Activated naive CD4-positive, alpha-beta T cell treated with anti-CD3 and anti-CD28 coated beads, Interleukin-2, amount 50 U/mL, for 24 hours (primary cell): ENCODE data around the gene THSD8.
"Not testable (repeated sequence)": the region's sequence is repeated elsewhere in the genome, so short reads cannot be mapped to it uniquely, and the experiment has no call there.

Experiments
- H3K27ac Mint-ChIP-seq: one replicate; pipeline ENCODE4 v1.8.0; 2021; ENCODE audit warnings: mild to moderate bottlenecking, mixed read lengths
- H3K27me3 Mint-ChIP-seq: one replicate; pipeline ENCODE4 v1.8.0; 2021; ENCODE audit warnings: mixed read lengths
- H3K36me3 Mint-ChIP-seq: one replicate; pipeline ENCODE4 v1.8.0; 2021; ENCODE audit warnings: mixed read lengths
- H3K4me1 Mint-ChIP-seq: one replicate; pipeline ENCODE4 v1.8.0; 2021; ENCODE audit warnings: mixed read lengths
- H3K4me3 Mint-ChIP-seq: one replicate; pipeline ENCODE4 v1.8.0; 2021; ENCODE audit warnings: mild to moderate bottlenecking, mixed read lengths
- H3K9me3 Mint-ChIP-seq: one replicate; pipeline ENCODE4 v1.8.0; 2021; ENCODE audit warnings: mixed read lengths

THSD8 gene

GRCh38 chr19:12794196-12794941 is 7.5 kb upstream of the THSD8 start:
- no peaks in the 10 kb centered on the region for H3K9me3 Mint-ChIP-seq
- no peaks in the 10 kb centered on the region for H3K27me3 Mint-ChIP-seq
- peaks cover 2% of the 10 kb centered on the region for H3K36me3 Mint-ChIP-seq
- peaks cover 31% of the 10 kb centered on the region for H3K4me1 Mint-ChIP-seq
- H3K27ac Mint-ChIP-seq = peak overlapping the region; percentile 89
- H3K4me3 Mint-ChIP-seq = peak overlapping the region; percentile 83

DNA sequence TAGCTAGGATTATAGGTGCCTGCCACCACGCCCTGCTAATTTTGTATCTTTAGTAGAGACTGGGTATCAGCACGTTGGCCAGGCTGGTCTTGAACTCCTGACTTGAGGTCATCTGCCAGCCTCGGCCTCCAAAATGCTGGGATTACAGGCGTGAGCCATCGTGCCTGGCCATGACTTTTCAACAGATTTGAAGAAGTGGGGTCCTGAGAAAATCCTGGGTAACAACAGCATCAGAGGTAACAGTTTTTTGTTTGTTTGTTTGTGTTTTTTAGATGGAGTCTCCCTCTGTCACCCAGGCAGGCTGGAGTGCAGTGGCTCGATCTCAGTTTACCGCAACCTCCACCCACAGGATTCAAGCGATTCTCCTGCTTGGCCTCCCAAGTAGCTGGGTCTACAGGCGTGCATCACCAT is 6.9 kb upstream of the THSD8 start:
- H3K4me3 Mint-ChIP-seq = peak overlapping the region; percentile 83
- peaks cover 2% of the 10 kb centered on the region for H3K36me3 Mint-ChIP-seq
- H3K27ac Mint-ChIP-seq = no peak overlapping the region
- peaks cover 36% of the 10 kb centered on the region for H3K4me1 Mint-ChIP-seq
- H3K9me3 Mint-ChIP-seq = no peaks in the 10 kb centered on the region
- H3K27me3 Mint-ChIP-seq = no peaks in the 10 kb centered on the region

GRCh38 chr19:12796146-12797071 is 5.5 kb upstream of the THSD8 start:
- Mint-ChIP-seq H3K36me3 (peaks cover 2% of the 10 kb centered on the region), H3K27ac (peak overlapping the region; percentile 87), H3K27me3 (no peaks in the 10 kb centered on the region), H3K4me1 (peaks cover 39% of the 10 kb centered on the region), H3K4me3 (peak overlapping the region; percentile 80), H3K9me3 (no peaks in the 10 kb centered on the region)

- Mint-ChIP-seq H3K4me3 (no peak overlapping the region), H3K27me3 (no peaks in the 10 kb centered on the region), H3K27ac (no peak overlapping the region), H3K4me1 (peaks cover 41% of the 10 kb centered on the region), H3K36me3 (peaks cover 2% of the 10 kb centered on the region), H3K9me3 (no peaks in the 10 kb centered on the region)
These were observed 4.7 kb upstream of the THSD8 start for GRCh38 chr19:12797141-12797587.

- not testable (repeated sequence) for H3K36me3 Mint-ChIP-seq, H3K9me3 Mint-ChIP-seq, H3K27me3 Mint-ChIP-seq, H3K4me3 Mint-ChIP-seq, H3K27ac Mint-ChIP-seq
- peaks cover 45% of the 10 kb centered on the region for H3K4me1 Mint-ChIP-seq
These were observed 4.3 kb upstream of the THSD8 start for GRCh38 chr19:12797607-12798006.

DNA sequence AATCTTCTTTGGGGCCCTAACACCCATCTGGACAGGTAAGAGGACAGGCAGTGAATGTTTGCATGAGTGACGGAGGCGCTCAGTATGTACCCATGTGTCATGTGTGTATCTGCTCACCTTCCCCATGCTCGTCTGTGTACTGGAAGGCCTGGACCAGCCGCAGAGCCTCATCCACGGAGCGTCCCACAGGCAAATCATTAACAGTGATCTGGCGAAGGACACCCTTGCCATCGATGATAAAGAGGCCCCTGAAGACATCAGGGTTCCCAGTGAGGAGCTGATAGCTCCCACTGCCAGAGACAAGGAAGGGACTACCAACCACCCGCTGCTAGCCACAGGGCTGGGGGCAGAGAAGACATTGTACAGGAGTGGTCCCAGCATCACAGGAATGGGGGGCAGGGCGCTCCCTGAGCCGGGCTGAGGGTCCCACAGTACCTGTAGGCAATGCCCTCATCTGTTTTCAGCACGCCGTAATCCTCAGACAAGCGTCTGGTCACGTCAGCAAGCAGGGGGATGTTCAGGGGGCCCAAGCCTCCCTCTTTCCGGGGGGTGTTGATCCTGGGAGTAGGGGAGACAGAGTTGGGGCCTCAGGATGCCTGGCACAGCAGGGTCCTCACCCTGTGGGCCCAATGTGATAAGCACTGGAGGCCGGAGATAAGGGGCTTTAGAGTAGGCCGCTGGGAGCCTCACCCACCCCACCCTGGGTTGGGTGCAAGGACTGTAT is 2.0 kb upstream of the THSD8 start:
- H3K27me3 Mint-ChIP-seq = no peaks in the 10 kb centered on the region
- peak overlapping the region; percentile 35 for H3K27ac Mint-ChIP-seq
- H3K4me3 Mint-ChIP-seq = peak overlapping the region; percentile 89
- H3K9me3 Mint-ChIP-seq = no peaks in the 10 kb centered on the region
- no peaks in the 10 kb centered on the region for H3K36me3 Mint-ChIP-seq
- peaks cover 37% of the 10 kb centered on the region for H3K4me1 Mint-ChIP-seq

DNA sequence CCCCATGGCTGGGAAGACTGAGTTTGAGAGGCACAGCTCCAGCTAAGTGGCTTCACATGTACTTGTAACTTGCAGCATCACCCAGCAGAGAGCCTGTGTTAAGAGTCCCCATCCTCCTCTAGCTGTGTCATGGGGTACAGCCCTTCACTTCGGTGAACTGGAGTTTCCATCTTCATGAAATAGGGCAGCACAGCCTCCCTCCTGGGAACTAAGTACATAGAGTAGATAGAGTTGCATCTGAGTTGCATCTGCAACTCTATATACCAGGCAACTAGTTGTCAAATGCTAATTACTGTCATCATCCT is 1.5 kb upstream of the THSD8 start:
- H3K27ac Mint-ChIP-seq = peak overlapping the region; percentile 19

DNA sequence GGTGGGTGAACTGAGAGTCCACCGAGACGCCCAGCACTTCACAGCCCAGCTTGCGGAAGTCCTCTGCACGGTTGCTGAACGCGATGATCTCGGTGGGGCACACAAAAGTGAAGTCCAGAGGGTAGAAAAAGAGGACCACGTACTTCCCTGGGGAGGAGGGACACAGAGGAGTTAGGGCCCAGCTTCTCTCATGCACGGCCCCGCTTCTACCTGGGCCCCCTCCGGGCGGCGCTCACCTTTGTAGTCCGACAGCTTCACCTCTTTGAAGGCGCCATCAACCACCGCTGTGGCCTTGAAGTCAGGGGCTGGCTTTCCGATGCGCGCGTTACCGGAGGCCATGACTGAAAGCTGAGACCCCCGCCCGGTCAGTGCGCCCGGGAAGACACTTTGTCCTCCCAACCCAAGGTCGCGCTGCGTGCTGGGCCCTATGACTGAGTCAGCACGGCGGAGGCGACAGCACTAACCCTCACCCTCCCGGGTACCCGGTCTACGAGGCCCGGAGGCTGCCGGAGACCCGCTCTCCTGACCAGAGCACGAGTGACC is 875 bp upstream of the THSD8 start:
- Mint-ChIP-seq H3K4me1 (peaks cover 33% of the 10 kb centered on the region), H3K9me3 (no peaks in the 10 kb centered on the region), H3K36me3 (no peaks in the 10 kb centered on the region), H3K27me3 (no peaks in the 10 kb centered on the region), H3K4me3 (peak overlapping the region; percentile 89), H3K27ac (peak overlapping the region; percentile 55)

More for the DNA sequence above, 1.5 kb upstream of the THSD8 start:
- Mint-ChIP-seq H3K36me3 (no peaks in the 10 kb centered on the region), H3K4me3 (peak overlapping the region; percentile 89), H3K4me1 (peaks cover 36% of the 10 kb centered on the region), H3K27me3 (no peaks in the 10 kb centered on the region), H3K9me3 (no peaks in the 10 kb centered on the region)

DNA sequence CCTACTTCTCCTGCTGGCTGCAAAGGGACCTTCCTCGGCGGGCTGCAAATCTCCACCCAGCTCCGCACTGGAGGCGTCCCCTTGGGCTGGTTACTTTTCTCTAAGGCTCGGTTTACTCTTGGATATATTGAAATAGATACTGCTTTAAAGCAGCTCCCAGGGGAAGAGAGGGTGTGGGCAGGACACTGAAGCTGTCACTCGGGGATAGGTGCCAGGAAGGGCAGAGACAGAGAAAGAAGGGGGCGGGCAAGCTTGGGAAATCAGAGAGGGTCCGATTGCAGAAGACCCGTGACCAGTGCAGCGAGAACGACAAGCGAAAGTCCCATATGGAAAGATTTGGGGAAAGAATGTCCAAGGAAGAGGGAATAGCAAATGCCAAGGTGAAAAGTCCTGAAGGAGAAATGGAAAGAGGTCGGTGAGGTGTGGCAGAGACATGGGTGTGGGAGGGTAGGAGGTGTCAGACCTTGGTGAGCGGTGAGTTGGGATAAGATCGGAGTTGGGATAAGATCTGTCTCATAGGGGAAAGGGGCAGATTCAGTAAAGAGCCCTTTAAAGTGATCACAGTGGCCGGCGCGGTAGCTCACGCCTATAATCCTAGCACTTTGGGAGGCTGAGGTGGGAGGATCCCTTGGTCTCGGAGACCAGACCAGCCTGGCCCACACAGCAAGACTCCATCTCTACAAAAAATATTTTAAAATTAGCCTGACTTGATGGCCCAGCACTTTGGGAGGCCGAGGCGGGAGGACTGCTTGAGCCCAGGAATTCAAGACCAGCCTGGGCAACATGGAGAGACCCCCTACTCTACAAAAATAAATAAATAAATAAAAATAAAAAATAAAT is 618 bp downstream of the THSD8 start:
- no peaks in the 10 kb centered on the region for H3K9me3 Mint-ChIP-seq
- peak overlapping the region; percentile 72 for H3K27ac Mint-ChIP-seq
- no peaks in the 10 kb centered on the region for H3K36me3 Mint-ChIP-seq
- H3K27me3 Mint-ChIP-seq = no peaks in the 10 kb centered on the region
- H3K4me1 Mint-ChIP-seq = peaks cover 37% of the 10 kb centered on the region
- H3K4me3 Mint-ChIP-seq = peak overlapping the region; percentile 89

GRCh38 chr19:12804051-12804450 is 2.2 kb downstream of the THSD8 start:
- no peaks in the 10 kb centered on the region for H3K36me3 Mint-ChIP-seq
- no peaks in the 10 kb centered on the region for H3K27me3 Mint-ChIP-seq
- H3K4me1 Mint-ChIP-seq = peaks cover 40% of the 10 kb centered on the region
- H3K9me3 Mint-ChIP-seq = no peaks in the 10 kb centered on the region
- no peak overlapping the region for H3K4me3 Mint-ChIP-seq
- H3K27ac Mint-ChIP-seq = no peak overlapping the region

DNA sequence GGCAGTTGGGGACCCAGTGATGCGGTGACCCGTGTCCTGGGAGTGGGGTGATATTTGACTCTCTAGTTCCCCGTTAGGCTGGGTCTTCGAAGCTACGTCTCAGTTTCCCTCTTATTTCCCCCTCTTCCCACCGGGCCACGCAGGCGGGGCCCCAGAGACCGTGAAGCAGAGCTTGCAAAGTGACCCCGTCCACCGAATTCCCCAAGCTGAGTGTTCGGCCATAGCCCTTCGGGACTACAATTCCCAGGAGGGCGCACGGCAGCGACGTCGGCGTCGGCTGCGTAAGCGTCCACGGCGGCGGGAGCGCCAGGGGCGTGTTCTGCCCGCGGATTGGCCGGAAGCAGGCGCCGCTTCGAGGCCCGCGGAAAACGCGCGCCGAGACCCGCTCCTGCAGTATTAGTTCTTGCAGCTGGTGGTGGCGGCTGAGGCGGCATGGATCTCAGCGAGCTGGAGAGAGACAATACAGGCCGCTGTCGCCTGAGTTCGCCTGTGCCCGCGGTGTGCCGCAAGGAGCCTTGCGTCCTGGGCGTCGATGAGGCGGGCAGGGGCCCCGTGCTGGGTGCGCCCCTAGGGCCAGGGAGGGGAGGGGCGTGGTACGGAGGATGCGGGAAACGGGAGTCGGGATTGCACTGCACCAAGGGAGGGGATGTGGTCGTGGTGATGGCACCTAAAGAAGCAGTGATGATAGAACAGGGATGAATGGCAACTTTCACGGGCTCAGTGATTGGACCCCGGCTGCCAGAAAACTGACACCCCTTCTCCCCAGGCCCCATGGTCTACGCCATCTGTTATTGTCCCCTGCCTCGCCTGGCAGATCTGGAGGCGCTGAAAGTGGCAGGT is 4.6 kb downstream of the THSD8 start, which contains the start of gene RNASEH2A:
Gene RNASEH2A (plus strand): TSS at position 343 of the 840 bp plus-strand sequence. CDS start 90 bp downstream, at position 433.
- Mint-ChIP-seq H3K27ac (peak within 1 kb of the TSS; percentile 84), H3K9me3 (no peaks in the 10 kb centered on the region), H3K4me1 (peaks cover 23% of the 10 kb centered on the region), H3K4me3 (peak within 1 kb of the TSS; percentile 96), H3K36me3 (peaks cover 1% of the 10 kb centered on the region), H3K27me3 (no peaks in the 10 kb centered on the region)

GRCh38 chr19:12815088-12815487 is 13.2 kb downstream of the THSD8 start:
- H3K4me3 Mint-ChIP-seq = no peak overlapping the region
- H3K4me1 Mint-ChIP-seq = no peaks in the 10 kb centered on the region
- H3K27ac Mint-ChIP-seq = no peak overlapping the region
- H3K27me3 Mint-ChIP-seq = no peaks in the 10 kb centered on the region
- H3K9me3 Mint-ChIP-seq = no peaks in the 10 kb centered on the region
- peaks cover 2% of the 10 kb centered on the region for H3K36me3 Mint-ChIP-seq

- H3K9me3 Mint-ChIP-seq, H3K27me3 Mint-ChIP-seq, H3K4me1 Mint-ChIP-seq, H3K4me3 Mint-ChIP-seq, H3K36me3 Mint-ChIP-seq, H3K27ac Mint-ChIP-seq: not testable (repeated sequence)
These were observed 15.3 kb downstream of the THSD8 start for GRCh38 chr19:12817188-12817587.

DNA sequence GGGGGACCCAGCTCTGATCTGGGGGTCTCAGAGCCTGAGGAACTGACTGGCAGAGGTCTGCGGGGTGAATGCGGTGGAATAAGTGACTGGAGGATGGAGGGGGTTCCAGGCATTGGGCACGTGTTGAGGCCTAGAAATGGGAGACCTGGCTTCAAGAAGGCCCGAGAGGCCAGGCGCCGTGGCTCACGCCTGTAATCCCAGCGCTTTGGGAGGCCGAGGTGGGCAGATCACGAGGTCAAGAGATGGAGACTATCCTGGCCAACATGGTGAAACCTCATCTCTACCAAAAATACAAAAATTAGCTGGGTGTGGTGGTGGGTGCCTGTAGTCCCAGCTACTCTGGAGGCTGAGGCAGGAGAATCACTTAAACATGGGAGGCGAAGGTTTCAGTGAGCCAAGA is 15.9 kb downstream of the THSD8 start:
- not testable (repeated sequence) for H3K27me3 Mint-ChIP-seq, H3K27ac Mint-ChIP-seq, H3K9me3 Mint-ChIP-seq, H3K4me3 Mint-ChIP-seq, H3K4me1 Mint-ChIP-seq, H3K36me3 Mint-ChIP-seq
